Measurements from ENCODE around the gene TEK.

TEK gene

GRCh38 chr9:27129221-27129620 is 20.2 kb downstream of the TEK start:
- no peak for TF ChIP-seq CTCF (IDR thresholded peaks at IDR 0.05; ENCODE audit: insufficient read depth, low read length)
- no peak for TF ChIP-seq GABPA (IDR thresholded peaks at IDR 0.05; ENCODE audit: low read depth)
- TF ChIP-seq SPI1 (IDR thresholded peaks at IDR 0.05; ENCODE audit: borderline replicate concordance, low read depth) = no peak
- no peak for TF ChIP-seq POLR2AphosphoS5 (IDR thresholded peaks at IDR 0.05; ENCODE audit: low read depth)
- TF ChIP-seq REST (IDR thresholded peaks at IDR 0.05; ENCODE audit: insufficient replicate concordance, low read depth) = no peak
- DNase-seq (ENCODE audit: low read depth in 1 of 2, low spot score in 1 of 2) = no peak
- Histone ChIP-seq H3K4me3 (replicated peaks; ENCODE audit: insufficient read depth, low read length) (no peak overlapping the region), H3K27me3 (ENCODE audit: insufficient read depth, poor library complexity, severe bottlenecking) (no peaks in the 10 kb centered on the region), H3K27ac (replicated peaks) (no peak overlapping the region)

- Histone ChIP-seq H3K4me3 (replicated peaks; ENCODE audit: insufficient read depth, low read length) (no peak overlapping the region), H3K27me3 (ENCODE audit: insufficient read depth, poor library complexity, severe bottlenecking) (no peaks in the 10 kb centered on the region), H3K27ac (replicated peaks) (no peak overlapping the region)
- TF ChIP-seq POLR2AphosphoS5 (IDR thresholded peaks at IDR 0.05; ENCODE audit: low read depth) (no peak), REST (IDR thresholded peaks at IDR 0.05; ENCODE audit: insufficient replicate concordance, low read depth) (no peak), SPI1 (IDR thresholded peaks at IDR 0.05; ENCODE audit: borderline replicate concordance, low read depth) (no peak), GABPA (IDR thresholded peaks at IDR 0.05; ENCODE audit: low read depth) (no peak), CTCF (IDR thresholded peaks at IDR 0.05; ENCODE audit: insufficient read depth, low read length) (no peak)
- no peak for DNase-seq (ENCODE audit: low read depth in 1 of 2, low spot score in 1 of 2)
Observed at GRCh38 chr9:27131731-27132130, 22.7 kb downstream of the TEK start.

GRCh38 chr9:27133817-27134216 is 24.8 kb downstream of the TEK start:
- Histone ChIP-seq H3K27me3 (ENCODE audit: insufficient read depth, poor library complexity, severe bottlenecking) (no peaks in the 10 kb centered on the region), H3K27ac (replicated peaks) (no peak overlapping the region), H3K4me3 (replicated peaks; ENCODE audit: insufficient read depth, low read length) (no peak overlapping the region)
- no peak for DNase-seq (ENCODE audit: low read depth in 1 of 2, low spot score in 1 of 2)
- TF ChIP-seq POLR2AphosphoS5 (IDR thresholded peaks at IDR 0.05; ENCODE audit: low read depth) = no peak
- no peak for TF ChIP-seq CTCF (IDR thresholded peaks at IDR 0.05; ENCODE audit: insufficient read depth, low read length)
- TF ChIP-seq REST (IDR thresholded peaks at IDR 0.05; ENCODE audit: insufficient replicate concordance, low read depth) = no peak
- TF ChIP-seq SPI1 (IDR thresholded peaks at IDR 0.05; ENCODE audit: borderline replicate concordance, low read depth) = no peak
- no peak for TF ChIP-seq GABPA (IDR thresholded peaks at IDR 0.05; ENCODE audit: low read depth)
